ENCODE data around the gene DLG2. TPM values are rescaled to one million over a fixed set of nuclear protein-coding genes. Genes with fewer than 3 reads are reported as not detected.

Gene DLG2
- total and polyA plus RNA-seq, 4 donors = 0.30 to 5.5 (median 0.68) TPM

GRCh38 chr11:83759148-83759547, 1868.0 kb downstream of the DLG2 start:
- Histone ChIP-seq H3K27ac (ENCODE audit: low read depth in 1 of 2, low read length in 2 of 2) (no peak overlapping the region), H3K36me3 (ENCODE audit: control insufficient read depth in 4 of 4, insufficient read depth in 3 of 4, low read depth in 1 of 4, low read length in 3 of 4) (no peaks in the 10 kb centered on the region), H3K9me3 (ENCODE audit: control insufficient read depth in 4 of 4, low read length in 3 of 4) (no peaks in the 10 kb centered on the region), H3K27me3 (ENCODE audit: control insufficient read depth in 4 of 4, insufficient read depth in 4 of 4, low read length in 3 of 4) (no peaks in the 10 kb centered on the region), H3K9ac (ENCODE audit: low read depth in 1 of 2, low read length in 2 of 2) (no peak overlapping the region), H3K4me1 (ENCODE audit: control insufficient read depth in 4 of 4, insufficient read depth in 4 of 4, low read length in 3 of 4) (no peaks in the 10 kb centered on the region), H3K4me3 (ENCODE audit: low read depth in 1 of 3, low read length in 3 of 3) (no peak overlapping the region)
- DNase-seq (ENCODE audit: low spot score) = no peak
- WGBS = 80% methylated on average over 4 of the region's 4 CpGs
- TF ChIP-seq TAF1 (conservative IDR thresholded peaks at IDR 0.05) (no peak), ATF3 (IDR thresholded peaks at IDR 0.05) (no peak), GABPA (IDR thresholded peaks at IDR 0.05 in 1 of 2, conservative IDR thresholded peaks at IDR 0.05 in 1 of 2) (no peak), RXRA (IDR thresholded peaks at IDR 0.05) (no peak), MAX (IDR thresholded peaks at IDR 0.05) (no peak), FOXA2 (IDR thresholded peaks at IDR 0.05) (no peak), HNF4G (IDR thresholded peaks at IDR 0.05) (no peak), CTCF (IDR thresholded peaks at IDR 0.05; ENCODE audit: low read depth, low read length, missing input control) (no peak), ZBTB33 (IDR thresholded peaks at IDR 0.05) (no peak), NR2F2 (IDR thresholded peaks at IDR 0.05) (no peak), REST (IDR thresholded peaks at IDR 0.05) (no peak), YY1 (IDR thresholded peaks at IDR 0.05) (no peak), SP1 (IDR thresholded peaks at IDR 0.05) (no peak), EGR1 (IDR thresholded peaks at IDR 0.05; ENCODE audit: low read depth in 2 of 2) (no peak), HNF4A (conservative IDR thresholded peaks at IDR 0.05) (no peak), RAD21 (IDR thresholded peaks at IDR 0.05) (no peak), FOXA1 (IDR thresholded peaks at IDR 0.05) (no peak), JUND (IDR thresholded peaks at IDR 0.05) (no peak)
